ENCODE results near the gene SPSB2.
A peak's percentile ranks its signal among the peaks of the same experiment; 100 is the strongest.

The SPSB2 gene

DNA sequence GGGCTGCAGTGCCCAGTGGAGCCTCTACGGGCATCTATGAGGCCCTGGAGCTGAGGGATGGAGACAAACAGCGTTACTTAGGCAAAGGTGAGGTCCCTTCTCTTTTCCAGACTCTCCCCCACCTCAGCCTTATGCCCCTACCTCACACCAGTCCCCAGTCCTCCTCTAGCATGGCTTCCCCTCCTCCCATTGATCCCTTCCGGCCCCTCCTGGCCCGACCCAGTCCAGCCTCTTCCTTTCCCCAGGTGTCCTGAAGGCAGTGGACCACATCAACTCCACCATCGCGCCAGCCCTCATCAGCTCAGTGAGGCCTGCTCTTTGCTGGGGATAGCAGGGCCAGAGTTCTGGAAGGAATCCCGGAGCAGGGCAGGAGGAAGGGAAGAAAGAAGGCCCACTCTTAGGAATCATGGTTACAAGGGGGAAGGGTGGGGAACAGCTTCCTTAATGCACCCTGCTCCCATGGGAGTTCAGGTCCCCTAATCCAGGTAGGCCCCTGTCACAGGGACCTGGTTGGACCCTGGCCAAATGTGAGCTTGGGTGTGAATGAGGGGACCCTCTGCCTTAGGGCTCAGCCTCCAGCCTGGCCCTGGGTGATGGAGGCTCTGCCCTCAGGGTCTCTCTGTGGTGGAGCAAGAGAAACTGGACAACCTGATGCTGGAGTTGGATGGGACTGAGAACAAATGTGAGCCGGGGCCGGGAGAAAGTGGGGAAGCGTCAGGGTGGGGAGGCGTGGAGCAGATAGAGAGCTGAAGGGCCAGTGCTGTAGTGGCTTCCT lies 43.5 kb upstream of the SPSB2 start:
- no peak overlapping the region for H3K4me3 ChIP-seq (ENCODE audit: low read depth, low read length)
- DNase-seq (ENCODE audit: low read depth): no peak
- TF ChIP-seq POLR2A (IDR thresholded peaks at IDR 0.05; ENCODE audit: extremely low read depth, insufficient read length): no peak
- TF ChIP-seq MYC (IDR thresholded peaks at IDR 0.05; ENCODE audit: low read depth, low read length): no peak
- TF ChIP-seq, protein P1, sequence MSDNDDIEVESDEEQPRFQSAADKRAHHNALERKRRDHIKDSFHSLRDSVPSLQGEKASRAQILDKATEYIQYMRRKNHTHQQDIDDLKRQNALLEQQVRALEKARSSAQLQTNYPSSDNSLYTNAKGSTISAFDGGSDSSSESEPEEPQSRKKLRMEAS (IDR thresholded peaks at IDR 0.05; ENCODE audit: low read depth, low read length): no peak
- TF ChIP-seq, protein P2, sequence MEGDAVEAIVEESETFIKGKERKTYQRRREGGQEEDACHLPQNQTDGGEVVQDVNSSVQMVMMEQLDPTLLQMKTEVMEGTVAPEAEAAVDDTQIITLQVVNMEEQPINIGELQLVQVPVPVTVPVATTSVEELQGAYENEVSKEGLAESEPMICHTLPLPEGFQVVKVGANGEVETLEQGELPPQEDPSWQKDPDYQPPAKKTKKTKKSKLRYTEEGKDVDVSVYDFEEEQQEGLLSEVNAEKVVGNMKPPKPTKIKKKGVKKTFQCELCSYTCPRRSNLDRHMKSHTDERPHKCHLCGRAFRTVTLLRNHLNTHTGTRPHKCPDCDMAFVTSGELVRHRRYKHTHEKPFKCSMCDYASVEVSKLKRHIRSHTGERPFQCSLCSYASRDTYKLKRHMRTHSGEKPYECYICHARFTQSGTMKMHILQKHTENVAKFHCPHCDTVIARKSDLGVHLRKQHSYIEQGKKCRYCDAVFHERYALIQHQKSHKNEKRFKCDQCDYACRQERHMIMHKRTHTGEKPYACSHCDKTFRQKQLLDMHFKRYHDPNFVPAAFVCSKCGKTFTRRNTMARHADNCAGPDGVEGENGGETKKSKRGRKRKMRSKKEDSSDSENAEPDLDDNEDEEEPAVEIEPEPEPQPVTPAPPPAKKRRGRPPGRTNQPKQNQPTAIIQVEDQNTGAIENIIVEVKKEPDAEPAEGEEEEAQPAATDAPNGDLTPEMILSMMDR (IDR thresholded peaks at IDR 0.05; ENCODE audit: low read depth, low read length): no peak

DNA sequence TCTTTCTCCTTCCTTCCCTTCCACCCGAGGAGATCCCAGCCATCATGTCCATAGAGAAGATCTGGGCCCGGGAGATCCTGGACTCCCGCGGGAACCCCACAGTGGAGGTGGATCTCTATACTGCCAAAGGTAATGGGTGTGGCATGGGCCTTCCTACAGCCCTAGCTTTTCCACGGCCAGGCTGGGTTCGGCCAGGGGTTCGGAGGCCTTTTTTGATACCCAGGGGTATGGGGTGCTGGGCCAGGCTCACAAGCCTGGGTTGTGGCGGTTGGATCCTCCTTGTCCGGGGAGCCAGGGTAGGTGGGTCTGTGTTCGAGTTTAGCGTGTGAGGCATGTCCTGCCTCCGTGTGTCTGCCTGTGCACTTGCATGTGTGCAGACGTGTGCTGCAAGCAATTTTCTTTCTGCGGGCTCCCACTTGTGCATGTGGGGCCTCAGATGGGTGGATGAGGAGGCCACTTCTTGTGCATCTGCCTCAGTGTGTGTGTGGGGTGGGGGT lies 42.7 kb upstream of the SPSB2 start:
- TF ChIP-seq POLR2A (IDR thresholded peaks at IDR 0.05; ENCODE audit: extremely low read depth, insufficient read length) (no peak), MYC (IDR thresholded peaks at IDR 0.05; ENCODE audit: low read depth, low read length) (no peak)
- TF ChIP-seq, protein P2 (IDR thresholded peaks at IDR 0.05; ENCODE audit: low read depth, low read length): no peak
- TF ChIP-seq, protein P1 (IDR thresholded peaks at IDR 0.05; ENCODE audit: low read depth, low read length): no peak
- H3K4me3 ChIP-seq (ENCODE audit: low read depth, low read length): no peak overlapping the region

DNA sequence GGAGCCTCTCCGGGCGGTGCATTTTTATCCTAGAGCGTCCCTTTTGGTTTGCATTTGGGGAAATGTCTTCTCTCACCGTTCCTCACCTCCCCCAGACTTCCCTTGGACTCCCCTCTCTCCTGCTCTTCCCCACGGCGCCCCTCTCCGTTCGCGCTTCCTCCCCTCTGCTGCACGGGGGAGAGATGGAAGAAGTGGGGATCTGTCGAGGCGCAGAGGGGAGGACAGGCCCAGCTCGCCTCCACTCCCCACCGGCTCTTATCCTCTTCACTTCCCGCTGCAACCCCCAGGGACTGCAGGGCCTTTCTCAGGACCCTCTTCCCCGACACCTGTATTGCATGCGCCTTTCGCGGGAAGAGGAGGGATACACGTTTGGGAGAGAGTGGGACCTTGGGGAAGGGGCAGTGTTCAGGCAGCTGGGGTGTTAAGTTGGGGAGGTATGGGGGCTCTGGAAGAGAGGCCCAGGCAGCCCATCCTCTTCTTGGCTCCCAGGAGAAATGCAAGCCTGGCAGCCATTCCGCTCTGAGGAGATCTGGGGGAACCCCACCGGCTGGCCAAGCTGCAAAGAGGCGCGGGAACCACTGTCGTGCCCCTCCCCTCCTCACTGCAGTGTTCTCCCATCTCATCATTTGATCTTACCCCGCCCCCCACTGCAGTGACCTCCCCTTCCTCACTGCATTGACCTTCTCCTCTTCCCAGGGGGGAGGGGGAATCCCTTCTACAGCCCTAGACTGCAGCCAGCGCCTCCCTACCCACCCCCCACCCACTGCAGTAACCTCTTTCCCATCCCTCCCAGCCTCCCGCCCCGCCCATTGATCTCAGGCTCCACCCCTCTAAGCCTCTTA lies 42.1 kb upstream of the SPSB2 start:
- no peak overlapping the region for H3K4me3 ChIP-seq (ENCODE audit: low read depth, low read length)
- no peak for DNase-seq (ENCODE audit: low read depth)
- TF ChIP-seq MYC (IDR thresholded peaks at IDR 0.05; ENCODE audit: low read depth, low read length) (no peak), POLR2A (IDR thresholded peaks at IDR 0.05; ENCODE audit: extremely low read depth, insufficient read length) (no peak)
- TF ChIP-seq, protein P2 (IDR thresholded peaks at IDR 0.05; ENCODE audit: low read depth, low read length): no peak
- TF ChIP-seq, protein P1 (IDR thresholded peaks at IDR 0.05; ENCODE audit: low read depth, low read length): no peak

More for the DNA sequence above, 42.7 kb upstream of the SPSB2 start:
- DNase-seq (ENCODE audit: low read depth): no peak

DNA sequence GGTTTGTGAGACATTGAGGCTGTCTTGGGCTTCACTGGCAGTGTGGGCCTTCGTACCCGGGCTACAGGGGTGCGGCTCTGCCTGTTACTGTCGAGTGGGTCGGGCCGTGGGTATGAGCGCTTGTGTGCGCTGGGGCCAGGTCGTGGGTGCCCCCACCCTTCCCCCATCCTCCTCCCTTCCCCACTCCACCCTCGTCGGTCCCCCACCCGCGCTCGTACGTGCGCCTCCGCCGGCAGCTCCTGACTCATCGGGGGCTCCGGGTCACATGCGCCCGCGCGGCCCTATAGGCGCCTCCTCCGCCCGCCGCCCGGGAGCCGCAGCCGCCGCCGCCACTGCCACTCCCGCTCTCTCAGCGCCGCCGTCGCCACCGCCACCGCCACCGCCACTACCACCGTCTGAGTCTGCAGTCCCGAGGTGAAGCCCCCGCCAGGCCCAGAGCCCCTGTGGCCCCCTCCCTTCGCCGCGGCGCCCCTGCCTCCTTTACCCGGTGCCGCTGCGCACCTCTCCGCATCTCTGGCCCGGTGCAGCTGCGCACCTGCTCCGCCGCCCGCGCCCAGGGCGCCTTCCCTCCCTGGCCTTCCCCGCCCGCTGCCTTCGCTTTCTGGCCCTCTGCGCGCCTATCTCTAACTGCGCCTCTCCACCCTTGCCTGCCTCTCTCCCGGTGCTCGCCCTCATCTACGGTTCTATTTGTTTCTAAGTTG lies 41.3 kb upstream of the SPSB2 start, which contains the start of gene ENO2:
Gene ENO2 (plus strand): TSS at position 335 of the 701 bp plus-strand sequence. CDS start 1,253 bp downstream, outside the sequence.
- DNase-seq (ENCODE audit: low read depth): peak; percentile 64
- no peak within 1 kb of the TSS for H3K4me3 ChIP-seq (ENCODE audit: low read depth, low read length)
- TF ChIP-seq, protein P2 (IDR thresholded peaks at IDR 0.05; ENCODE audit: low read depth, low read length): no peak
- TF ChIP-seq, protein P1 (IDR thresholded peaks at IDR 0.05; ENCODE audit: low read depth, low read length): peak; percentile 65

DNA sequence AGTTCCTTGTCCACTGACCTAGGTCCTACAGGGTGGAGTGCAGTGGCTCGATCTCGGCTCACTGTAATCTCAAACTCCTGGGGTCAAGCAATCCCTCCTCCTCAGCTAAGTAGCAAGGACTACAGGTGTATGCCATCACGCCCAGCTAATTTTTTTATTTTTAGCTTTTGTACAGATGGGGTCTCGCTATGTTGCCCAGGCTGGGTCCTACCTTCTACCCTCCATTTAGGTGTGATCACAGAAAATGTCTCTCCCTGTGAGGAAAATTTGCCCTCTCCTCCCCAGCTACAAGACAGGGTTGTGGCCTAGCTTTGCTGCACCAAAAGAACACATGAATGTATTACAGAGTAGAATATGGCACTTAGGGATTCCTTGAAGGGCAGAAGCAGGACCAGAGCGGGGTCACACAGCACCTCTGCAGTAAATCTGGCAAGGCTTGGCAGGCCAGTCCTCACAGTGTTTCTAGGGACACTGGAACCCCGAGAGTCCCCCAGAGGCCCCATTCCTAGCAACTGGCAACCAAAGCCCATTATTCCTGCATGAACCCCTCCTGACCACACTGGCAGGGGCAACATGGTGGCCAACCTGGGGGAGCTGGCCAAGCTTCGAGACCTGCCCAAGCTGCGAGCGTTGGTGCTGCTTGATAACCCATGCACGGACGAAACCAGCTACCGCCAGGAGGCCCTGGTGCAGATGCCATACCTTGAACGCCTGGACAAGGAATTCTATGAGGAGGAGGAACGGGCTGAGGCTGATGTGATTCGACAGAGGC lies 39.2 kb upstream of the SPSB2 start:
- DNase-seq (ENCODE audit: low read depth): no peak
- H3K4me3 ChIP-seq (ENCODE audit: low read depth, low read length): no peak overlapping the region
- TF ChIP-seq, protein P2 (IDR thresholded peaks at IDR 0.05; ENCODE audit: low read depth, low read length): no peak
- TF ChIP-seq POLR2A (IDR thresholded peaks at IDR 0.05; ENCODE audit: extremely low read depth, insufficient read length) (no peak), MYC (IDR thresholded peaks at IDR 0.05; ENCODE audit: low read depth, low read length) (no peak)
- TF ChIP-seq, protein P1 (IDR thresholded peaks at IDR 0.05; ENCODE audit: low read depth, low read length): no peak

Measured in NB4 (cell line).